ENCODE data around the gene MACF1. TPM values are rescaled to one million over a fixed set of nuclear protein-coding genes. Genes with fewer than 3 reads are reported as not detected.

The MACF1 gene
- total RNA-seq, 1 experiment from 2014 or later: 189 TPM

DNA sequence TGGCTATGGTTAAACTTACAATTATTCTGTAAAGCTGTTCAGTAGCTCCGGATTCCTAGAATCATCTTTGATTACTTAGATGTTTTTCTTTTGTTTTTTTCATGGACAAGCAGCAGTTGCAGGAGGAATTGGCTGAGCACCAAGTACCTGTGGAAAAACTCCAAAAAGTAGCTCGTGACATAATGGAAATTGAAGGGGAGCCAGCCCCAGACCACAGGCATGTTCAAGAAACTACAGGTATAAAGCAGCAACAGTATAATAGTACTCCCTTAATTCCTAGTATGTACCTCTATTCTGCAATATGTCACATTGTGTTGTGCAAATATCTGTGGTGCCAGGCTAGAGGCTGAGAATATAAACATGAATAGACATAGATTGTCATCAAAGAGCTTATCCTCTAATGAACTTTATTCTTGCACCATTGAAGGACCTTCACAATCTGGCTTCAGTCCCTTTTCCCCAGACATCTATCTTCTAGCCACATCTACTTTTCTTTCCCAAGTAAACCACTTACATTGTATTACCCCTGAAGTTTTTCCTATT, 154.6 kb downstream of the MACF1 start:
- H4K20me1 ChIP-seq (ENCODE audit: insufficient read depth): no peaks in the 10 kb centered on the region
- H3K36me3 ChIP-seq (ENCODE audit: low read depth): peaks cover 5% of the 10 kb centered on the region; the same call in 1 of the 2 replicates
- no peak overlapping the region for H3K27ac ChIP-seq
- no peaks in the 10 kb centered on the region for H3K9me3 ChIP-seq (ENCODE audit: insufficient read depth, low read depth)
- H3K9me2 ChIP-seq (ENCODE audit: insufficient read depth): no peaks in the 10 kb centered on the region
- ChIA-PET CTCF (no interaction called here), POLR2A (ENCODE audit: unreplicated experiment) (no interaction called here)
- no TSS peak for BruUV-seq (replicated peaks)
- H3K4me1 ChIP-seq (replicated peaks; ENCODE audit: insufficient read depth): no peaks in the 10 kb centered on the region
- H3K27me3 ChIP-seq (ENCODE audit: insufficient read depth, low read depth): no peaks in the 10 kb centered on the region
- no peak overlapping the region for H2AFZ ChIP-seq
- H3K4me2 ChIP-seq: no peak overlapping the region
- no peak for TF ChIP-seq EZH2 (IDR thresholded peaks at IDR 0.05; ENCODE audit: low read depth)
- TF ChIP-seq, protein P1, sequence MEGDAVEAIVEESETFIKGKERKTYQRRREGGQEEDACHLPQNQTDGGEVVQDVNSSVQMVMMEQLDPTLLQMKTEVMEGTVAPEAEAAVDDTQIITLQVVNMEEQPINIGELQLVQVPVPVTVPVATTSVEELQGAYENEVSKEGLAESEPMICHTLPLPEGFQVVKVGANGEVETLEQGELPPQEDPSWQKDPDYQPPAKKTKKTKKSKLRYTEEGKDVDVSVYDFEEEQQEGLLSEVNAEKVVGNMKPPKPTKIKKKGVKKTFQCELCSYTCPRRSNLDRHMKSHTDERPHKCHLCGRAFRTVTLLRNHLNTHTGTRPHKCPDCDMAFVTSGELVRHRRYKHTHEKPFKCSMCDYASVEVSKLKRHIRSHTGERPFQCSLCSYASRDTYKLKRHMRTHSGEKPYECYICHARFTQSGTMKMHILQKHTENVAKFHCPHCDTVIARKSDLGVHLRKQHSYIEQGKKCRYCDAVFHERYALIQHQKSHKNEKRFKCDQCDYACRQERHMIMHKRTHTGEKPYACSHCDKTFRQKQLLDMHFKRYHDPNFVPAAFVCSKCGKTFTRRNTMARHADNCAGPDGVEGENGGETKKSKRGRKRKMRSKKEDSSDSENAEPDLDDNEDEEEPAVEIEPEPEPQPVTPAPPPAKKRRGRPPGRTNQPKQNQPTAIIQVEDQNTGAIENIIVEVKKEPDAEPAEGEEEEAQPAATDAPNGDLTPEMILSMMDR (conservative IDR thresholded peaks at IDR 0.05): no peak
- H3K79me2 ChIP-seq (ENCODE audit: low read depth): no peaks in the 10 kb centered on the region
- peaks cover 8% of the 10 kb centered on the region; the same call in 1 of the 2 replicates for H3F3A ChIP-seq (ENCODE audit: insufficient read depth, low read depth)
- DNase-seq: no peak
- intact Hi-C loops (cut with micrococcal nuclease; ENCODE audit: unreplicated experiment): loop anchor here (10.0 kb wide), 1 partner anchor 56 kb away; no protein-coding TSS in a partner anchor
- no peak overlapping the region for H3K4me3 ChIP-seq

DNA sequence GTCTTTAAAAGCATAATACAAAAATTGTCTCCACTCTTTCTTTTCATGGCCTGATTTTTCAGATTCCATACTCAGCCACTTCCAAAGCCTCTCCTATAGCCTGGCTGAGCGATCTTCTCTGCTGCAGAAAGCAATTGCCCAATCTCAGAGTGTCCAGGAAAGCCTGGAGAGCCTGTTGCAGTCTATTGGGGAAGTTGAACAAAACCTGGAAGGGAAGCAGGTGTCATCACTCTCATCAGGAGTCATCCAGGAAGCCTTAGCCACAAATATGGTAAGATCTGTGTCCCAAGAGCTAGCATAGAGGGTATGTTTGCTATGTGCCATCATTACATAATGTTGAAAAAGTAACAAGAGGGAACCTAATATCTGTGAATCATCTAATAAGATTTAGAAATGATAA, 156.2 kb downstream of the MACF1 start:
- Histone ChIP-seq H3K4me2 (no peak overlapping the region), H3K27me3 (ENCODE audit: insufficient read depth, low read depth) (no peaks in the 10 kb centered on the region), H3K9me2 (ENCODE audit: insufficient read depth) (no peaks in the 10 kb centered on the region), H3F3A (ENCODE audit: insufficient read depth, low read depth) (peaks cover 8% of the 10 kb centered on the region; the same call in 1 of the 2 replicates), H4K20me1 (ENCODE audit: insufficient read depth) (no peaks in the 10 kb centered on the region), H3K4me1 (replicated peaks; ENCODE audit: insufficient read depth) (no peaks in the 10 kb centered on the region), H3K27ac (no peak overlapping the region), H3K9me3 (ENCODE audit: insufficient read depth, low read depth) (no peaks in the 10 kb centered on the region), H2AFZ (no peak overlapping the region), H3K4me3 (no peak overlapping the region), H3K79me2 (ENCODE audit: low read depth) (no peaks in the 10 kb centered on the region), H3K36me3 (ENCODE audit: low read depth) (peaks cover 5% of the 10 kb centered on the region; the same call in 1 of the 2 replicates)
- DNase-seq: peak in 1 of 2 experiments; percentile 43
- TF ChIP-seq, protein P1 (conservative IDR thresholded peaks at IDR 0.05): no peak
- no peak for TF ChIP-seq EZH2 (IDR thresholded peaks at IDR 0.05; ENCODE audit: low read depth)
- intact Hi-C loops (cut with micrococcal nuclease; ENCODE audit: unreplicated experiment): no loop called here
- no TSS peak for BruUV-seq (replicated peaks)
- POLR2A ChIA-PET (ENCODE audit: unreplicated experiment): no interaction called here
- CTCF ChIA-PET: no interaction called here

DNA sequence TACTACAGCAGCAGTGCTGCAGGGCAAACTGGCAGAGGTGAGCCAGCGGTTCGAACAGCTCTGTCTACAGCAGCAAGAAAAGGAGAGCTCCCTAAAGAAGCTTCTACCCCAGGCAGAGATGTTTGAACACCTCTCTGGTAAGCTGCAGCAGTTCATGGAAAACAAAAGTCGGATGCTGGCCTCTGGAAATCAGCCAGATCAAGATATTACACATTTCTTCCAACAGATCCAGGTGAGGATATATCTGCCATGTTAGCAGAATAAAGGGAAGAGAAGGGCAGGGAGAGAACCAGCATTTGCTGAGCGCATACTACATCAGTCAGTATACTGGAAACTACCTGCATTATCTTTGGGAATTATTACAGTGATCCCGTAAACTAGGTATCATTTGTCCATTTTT, 157.0 kb downstream of the MACF1 start:
- no peaks in the 10 kb centered on the region for H3K27me3 ChIP-seq (ENCODE audit: insufficient read depth, low read depth)
- H3K79me2 ChIP-seq (ENCODE audit: low read depth): no peaks in the 10 kb centered on the region
- no peak overlapping the region for H3K4me3 ChIP-seq
- H3K4me1 ChIP-seq (replicated peaks; ENCODE audit: insufficient read depth): no peaks in the 10 kb centered on the region
- H3K36me3 ChIP-seq (ENCODE audit: low read depth): peaks cover 5% of the 10 kb centered on the region; the same call in 1 of the 2 replicates
- H3K27ac ChIP-seq: no peak overlapping the region
- no peak for TF ChIP-seq EZH2 (IDR thresholded peaks at IDR 0.05; ENCODE audit: low read depth)
- TF ChIP-seq, protein P1 (conservative IDR thresholded peaks at IDR 0.05): no peak
- peaks cover 8% of the 10 kb centered on the region; the same call in 1 of the 2 replicates for H3F3A ChIP-seq (ENCODE audit: insufficient read depth, low read depth)
- no peak overlapping the region for H2AFZ ChIP-seq
- BruUV-seq (replicated peaks): no TSS peak
- ChIA-PET POLR2A (ENCODE audit: unreplicated experiment) (no interaction called here), CTCF (no interaction called here)
- intact Hi-C loops (cut with micrococcal nuclease; ENCODE audit: unreplicated experiment): no loop called here
- DNase-seq: no peak
- no peaks in the 10 kb centered on the region for H3K9me3 ChIP-seq (ENCODE audit: insufficient read depth, low read depth)
- H3K9me2 ChIP-seq (ENCODE audit: insufficient read depth): no peaks in the 10 kb centered on the region
- H3K4me2 ChIP-seq: no peak overlapping the region
- no peaks in the 10 kb centered on the region for H4K20me1 ChIP-seq (ENCODE audit: insufficient read depth)

Measured in PC-9 (cell line).